Neural cell (in vitro differentiated cells): ENCODE data around the gene KLHDC2. TPM values are rescaled to one million over a fixed set of nuclear protein-coding genes. Genes with fewer than 3 reads are reported as not detected.
"Not testable (repeated sequence)": the region's sequence is repeated elsewhere in the genome, so short reads cannot be mapped to it uniquely, and the experiment has no call there.

Source experiments
- H2AFZ ChIP-seq: fragments of 200-600, 300-800 bp; sonication (generic), shearing (Covaris generic); 2 replicates; pipeline ENCODE4 v1.6.0; 2014; ENCODE audit warnings: low read depth, mild to moderate bottlenecking, antibody characterized with exemption, low read length, moderate library complexity
- H3F3A ChIP-seq: fragments of 200-600 bp; shearing (Covaris generic); 2 replicates; pipeline ENCODE4 v1.6.1; 2016; ENCODE audit warnings: mild to moderate bottlenecking, moderate library complexity, mixed read lengths, antibody characterized with exemption, low read length; ENCODE audit not compliant: insufficient read depth, poor library complexity, severe bottlenecking
- H3K27ac ChIP-seq: fragments of 200-600, 300-800 bp; sonication (generic), shearing (Covaris generic); 2 replicates; pipeline ENCODE4 v1.5.1; 2014; ENCODE audit warnings: mild to moderate bottlenecking, low read length, moderate library complexity
- H3K27me3 ChIP-seq: fragments of 300-800, 200-600 bp; sonication (generic), shearing (Covaris generic); 2 replicates; pipeline ENCODE4 v1.6.0; 2014; ENCODE audit warnings: mild to moderate bottlenecking, low read depth, low read length, moderate library complexity; ENCODE audit not compliant: insufficient read depth
- H3K36me3 ChIP-seq: fragments of 300-800, 200-600 bp; sonication (generic), shearing (Covaris generic); 2 replicates; pipeline ENCODE4 v1.5.1; 2014; ENCODE audit warnings: mild to moderate bottlenecking, antibody characterized with exemption, low read length, moderate library complexity; ENCODE audit not compliant: insufficient read depth
- H3K4me2 ChIP-seq: fragments of 300-800, 200-600 bp; sonication (generic), shearing (Covaris generic); 2 replicates; pipeline ENCODE4 v1.6.0; 2014; ENCODE audit warnings: mild to moderate bottlenecking, low read length
- H3K4me3 ChIP-seq: fragments of 300-800, 200-600 bp; sonication (generic), shearing (Covaris generic); 2 replicates; pipeline ENCODE4 v1.5.1; 2014; ENCODE audit warnings: mild to moderate bottlenecking, low read length, moderate library complexity
- H3K79me2 ChIP-seq: fragments of 200-600 bp; shearing (Covaris generic); replicated peaks from 2 replicates; pipeline ENCODE4 v1.6.0; 2014; ENCODE audit warnings: mild to moderate bottlenecking, low read length, moderate library complexity; ENCODE audit not compliant: insufficient read depth
- H3K9ac ChIP-seq: fragments of 300-800, 200-600 bp; sonication (generic), shearing (Covaris generic); 2 replicates; pipeline ENCODE4 v1.6.1; 2016; ENCODE audit warnings: mild to moderate bottlenecking, low read length, mixed read lengths
- H3K9me2 ChIP-seq: fragments of 200-600 bp; shearing (Covaris generic); 2 replicates; pipeline ENCODE4 v1.6.1; 2016; ENCODE audit warnings: mild to moderate bottlenecking, low read length, mixed read lengths; ENCODE audit not compliant: insufficient read depth
- H3K9me3 ChIP-seq: fragments of 200-600, 300-800 bp; sonication (generic), shearing (Covaris generic); 2 replicates; pipeline ENCODE4 v1.6.1; 2016; ENCODE audit warnings: mild to moderate bottlenecking, mixed run types, low read length, moderate library complexity, mixed read lengths
- H4K20me1 ChIP-seq: fragments of 200-600 bp; shearing (Covaris generic); 2 replicates; pipeline ENCODE4 v1.6.1; 2016; ENCODE audit warnings: mild to moderate bottlenecking, mixed run types; ENCODE audit not compliant: insufficient read depth
- CTCF ChIP-seq: fragments of 450-650 bp; IDR thresholded peaks from 2 replicates; pipeline ENCODE4 v1.5.1; 2014; ENCODE audit warnings: antibody characterized with exemption, mild to moderate bottlenecking, moderate library complexity; ENCODE audit not compliant: poor library complexity, severe bottlenecking
- EP300 ChIP-seq: fragments of 450-650 bp; conservative IDR thresholded peaks from 2 replicates; pipeline ENCODE4 v1.6.1; 2014; ENCODE audit warnings: antibody characterized with exemption, mild to moderate bottlenecking, moderate library complexity; ENCODE audit not compliant: poor library complexity, severe bottlenecking
- EZH2 ChIP-seq: fragments of 200-600, 300-800 bp; shearing (Covaris generic), sonication (generic); IDR thresholded peaks from 2 replicates; pipeline ENCODE4 v1.6.1; 2014; ENCODE audit warnings: antibody characterized with exemption, low read length, borderline replicate concordance, mild to moderate bottlenecking; ENCODE audit not compliant: insufficient read depth, poor library complexity, severe bottlenecking
- MXI1 ChIP-seq: fragments of 450-650 bp; conservative IDR thresholded peaks from 2 replicates; pipeline ENCODE4 v1.6.1; 2014; ENCODE audit warnings: antibody characterized with exemption, mild to moderate bottlenecking; ENCODE audit not compliant: poor library complexity, severe bottlenecking
- POLR2AphosphoS5 ChIP-seq: IDR thresholded peaks from 2 replicates; pipeline ENCODE4 v1.6.1; 2012
- RAD21 ChIP-seq: fragments of 450-650 bp; conservative IDR thresholded peaks from 2 replicates; pipeline ENCODE4 v1.6.1; 2014; ENCODE audit warnings: antibody characterized with exemption, mild to moderate bottlenecking, moderate library complexity
- REST ChIP-seq: IDR thresholded peaks from 2 replicates; pipeline ENCODE4 v1.6.1; 2012; ENCODE audit warnings: borderline replicate concordance
- TAF1 ChIP-seq: IDR thresholded peaks from 2 replicates; pipeline ENCODE4 v1.6.1; 2012; ENCODE audit warnings: low read depth
- polyA plus RNA-seq: library from polyadenylated mRNA; depleted of rRNA; stranded (reverse); fragments of >200 nt; gene quantifications from 2 replicates; pipeline ENCODE4 v1.2.3, GENCODE V29; 2014

The KLHDC2 gene
- polyA plus RNA-seq, 1 donor from 2014 or later: 290 TPM

GRCh38 chr14:49774106-49774505 lies 6.2 kb downstream of the KLHDC2 start:
- Histone ChIP-seq H3F3A (no peaks in the 10 kb centered on the region), H3K27me3 (no peaks in the 10 kb centered on the region), H3K36me3 (peaks cover 4% of the 10 kb centered on the region), H3K4me2 (no peak overlapping the region), H3K9me3 (no peaks in the 10 kb centered on the region), H3K9me2 (no peaks in the 10 kb centered on the region), H3K79me2 (peaks cover 35% of the 10 kb centered on the region), H3K9ac (no peak overlapping the region), H3K27ac (no peak overlapping the region), H4K20me1 (peaks cover 5% of the 10 kb centered on the region), H3K4me3 (no peak overlapping the region), H2AFZ (no peak overlapping the region)
- no peak for TF ChIP-seq EP300
- TF ChIP-seq EZH2: no peak

GRCh38 chr14:49778421-49778820 lies 10.5 kb downstream of the KLHDC2 start:
- Histone ChIP-seq H3K4me2 (no peak overlapping the region), H3K9ac (no peak overlapping the region), H3K79me2 (peaks cover 4% of the 10 kb centered on the region), H3K27ac (no peak overlapping the region), H3K9me3 (no peaks in the 10 kb centered on the region), H4K20me1 (no peaks in the 10 kb centered on the region), H3K4me3 (no peak overlapping the region), H2AFZ (no peak overlapping the region), H3K36me3 (peaks cover 35% of the 10 kb centered on the region), H3F3A (no peaks in the 10 kb centered on the region), H3K9me2 (no peaks in the 10 kb centered on the region), H3K27me3 (no peaks in the 10 kb centered on the region)
- TF ChIP-seq REST (no peak), RAD21 (no peak), TAF1 (no peak), CTCF (no peak), POLR2AphosphoS5 (no peak), EP300 (no peak), MXI1 (no peak), EZH2 (no peak)

- H3K4me3 ChIP-seq, H3K27ac ChIP-seq, H3K27me3 ChIP-seq, H3F3A ChIP-seq, H2AFZ ChIP-seq, H3K4me2 ChIP-seq, H3K9me3 ChIP-seq, H4K20me1 ChIP-seq, H3K9me2 ChIP-seq, H3K79me2 ChIP-seq, H3K9ac ChIP-seq: not testable (repeated sequence)
- H3K36me3 ChIP-seq: peaks cover 35% of the 10 kb centered on the region
These were observed 13.1 kb downstream of the KLHDC2 start for GRCh38 chr14:49781040-49781439.
